ENCODE results near the gene TMEM87A.
A peak's percentile ranks its signal among the peaks of the same experiment; 100 is the strongest.
"Not testable (repeated sequence)": the region's sequence is repeated elsewhere in the genome, so short reads cannot be mapped to it uniquely, and the experiment has no call there.

TMEM87A gene

GRCh38 chr15:42232606-42233005 is 40.6 kb downstream of the TMEM87A start:
- no peak overlapping the region for H3K4me3 ChIP-seq (ENCODE audit: low read length)
- no peak for TF ChIP-seq ZNF274 (IDR thresholded peaks at IDR 0.05; ENCODE audit: low read depth, low read length)

DNA sequence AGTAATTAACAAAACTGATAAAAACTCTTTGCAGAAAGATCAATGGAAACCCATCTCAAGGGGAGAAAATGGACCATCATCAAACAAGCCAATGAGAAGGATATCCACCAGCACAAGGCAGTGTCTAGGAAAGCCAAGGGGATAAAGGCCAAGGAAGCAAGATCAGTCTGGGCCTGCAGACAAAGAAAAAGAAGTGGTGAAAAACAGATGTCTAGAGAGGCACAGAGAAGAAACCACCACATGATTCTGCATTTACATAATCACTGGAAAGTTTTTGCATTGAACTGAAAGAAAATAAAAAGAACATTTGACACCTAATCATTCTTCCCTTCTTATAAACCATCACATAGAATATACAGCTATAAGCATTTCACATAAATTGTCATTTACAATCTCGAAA is 42.1 kb downstream of the TMEM87A start:
- no peak for TF ChIP-seq ZNF274 (IDR thresholded peaks at IDR 0.05; ENCODE audit: low read depth, low read length)
- no peak overlapping the region for H3K4me3 ChIP-seq (ENCODE audit: low read length)

- H3K4me3 ChIP-seq (ENCODE audit: low read length) = not testable (repeated sequence)
These were observed 44.3 kb downstream of the TMEM87A start for GRCh38 chr15:42228981-42229380.

- TF ChIP-seq ZNF274 (IDR thresholded peaks at IDR 0.05; ENCODE audit: low read depth, low read length) = no peak
- no peak overlapping the region for H3K4me3 ChIP-seq (ENCODE audit: low read length)
These were observed 45.2 kb downstream of the TMEM87A start for GRCh38 chr15:42228036-42228435.

DNA sequence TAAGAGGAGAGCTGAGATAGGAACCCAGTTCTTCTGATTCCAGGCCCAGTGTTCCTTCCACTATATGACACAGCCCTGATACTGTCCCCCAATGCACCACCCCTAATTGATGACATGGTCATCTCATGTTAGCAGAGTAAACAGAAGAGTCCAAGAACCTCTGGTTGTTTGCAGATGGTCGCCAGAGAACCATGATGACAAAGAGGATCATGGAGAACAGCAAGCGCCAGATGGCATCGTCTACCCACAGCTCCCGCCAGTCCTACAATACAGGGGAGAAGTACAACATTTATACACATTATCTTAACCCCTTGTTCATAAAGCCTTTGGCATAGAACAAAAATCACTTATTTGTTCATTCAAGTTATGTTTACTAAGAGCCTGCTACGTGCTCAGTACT is 46.6 kb downstream of the TMEM87A start:
- no peak for TF ChIP-seq ZNF274 (IDR thresholded peaks at IDR 0.05; ENCODE audit: low read depth, low read length)
- no peak overlapping the region for H3K4me3 ChIP-seq (ENCODE audit: low read length)

GRCh38 chr15:42220216-42220615 is 53.0 kb downstream of the TMEM87A start:
- no peak for TF ChIP-seq ZNF274 (IDR thresholded peaks at IDR 0.05; ENCODE audit: low read depth, low read length)
- H3K4me3 ChIP-seq (ENCODE audit: low read length) = no peak overlapping the region

- H3K4me3 ChIP-seq (ENCODE audit: low read length) = no peak overlapping the region
These were observed 54.2 kb downstream of the TMEM87A start for GRCh38 chr15:42218953-42219592.

DNA sequence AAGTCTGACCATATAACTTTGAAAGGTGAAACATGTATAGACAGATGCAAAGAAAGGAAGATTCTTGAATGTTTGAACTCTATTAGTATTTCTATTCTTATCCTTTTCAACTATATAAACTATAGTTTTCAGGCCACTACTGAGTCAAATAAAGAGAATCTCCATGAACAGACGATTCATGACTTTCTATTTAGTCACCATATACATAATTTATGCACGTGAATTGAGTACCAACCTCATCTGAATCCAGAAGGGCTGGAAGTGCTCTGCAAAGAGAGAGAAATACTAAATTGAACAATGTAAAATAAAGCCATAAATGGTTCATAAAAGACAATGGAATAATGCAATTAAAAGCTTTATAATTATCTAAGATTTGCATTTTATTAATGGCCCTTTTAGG is 55.7 kb downstream of the TMEM87A start:
- no peak for TF ChIP-seq ZNF274 (IDR thresholded peaks at IDR 0.05; ENCODE audit: low read depth, low read length)

More at GRCh38 chr15:42218953-42219592, 54.2 kb downstream of the TMEM87A start:
- TF ChIP-seq ZNF274 (IDR thresholded peaks at IDR 0.05; ENCODE audit: low read depth, low read length) = no peak

GRCh38 chr15:42215913-42216829 is 57.1 kb downstream of the TMEM87A start:
- no peak overlapping the region for H3K4me3 ChIP-seq (ENCODE audit: low read length)
- no peak for TF ChIP-seq ZNF274 (IDR thresholded peaks at IDR 0.05; ENCODE audit: low read depth, low read length)

More for the DNA sequence above, 55.7 kb downstream of the TMEM87A start:
- no peak overlapping the region for H3K4me3 ChIP-seq (ENCODE audit: low read length)

- TF ChIP-seq ZNF274 (IDR thresholded peaks at IDR 0.05; ENCODE audit: low read depth, low read length) = no peak
- no peak overlapping the region for H3K4me3 ChIP-seq (ENCODE audit: low read length)
These were observed 58.6 kb downstream of the TMEM87A start for GRCh38 chr15:42214600-42214999.

- no peak overlapping the region for H3K4me3 ChIP-seq (ENCODE audit: low read length)
- TF ChIP-seq ZNF274 (IDR thresholded peaks at IDR 0.05; ENCODE audit: low read depth, low read length) = no peak
These were observed 59.7 kb downstream of the TMEM87A start for GRCh38 chr15:42213511-42213910.

DNA sequence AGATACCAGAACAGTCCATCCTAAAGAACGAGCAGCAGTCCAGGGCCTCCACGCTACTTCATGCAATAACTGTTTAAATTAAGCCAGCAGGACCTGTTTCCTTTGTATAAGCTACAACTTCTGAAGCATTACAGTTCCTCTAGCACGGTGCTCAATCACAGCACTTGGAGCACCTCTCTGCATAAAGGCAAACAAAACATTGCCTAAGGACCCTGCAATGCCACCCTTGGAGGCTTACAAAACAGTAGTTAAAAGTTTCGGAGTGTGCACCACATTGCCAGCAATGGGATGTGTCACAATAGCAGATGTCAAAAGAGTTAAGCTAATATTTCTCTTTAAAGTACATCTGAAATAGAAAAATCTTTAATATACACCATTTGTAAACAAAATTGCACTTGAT is 62.5 kb downstream of the TMEM87A start:
- no peak overlapping the region for H3K4me3 ChIP-seq (ENCODE audit: low read length)
- no peak for TF ChIP-seq ZNF274 (IDR thresholded peaks at IDR 0.05; ENCODE audit: low read depth, low read length)

GRCh38 chr15:42207674-42208579 is 65.3 kb downstream of the TMEM87A start, which contains the start of gene VPS39:
VPS39 (minus strand) TSS chr15:42208304; CDS start chr15:42208153, 151 bp downstream.
- TF ChIP-seq ZNF274 (IDR thresholded peaks at IDR 0.05; ENCODE audit: low read depth, low read length) = no peak
- peak within 1 kb of the TSS; percentile 89 for H3K4me3 ChIP-seq (ENCODE audit: low read length)

GRCh38 chr15:42206406-42206805 is 66.8 kb downstream of the TMEM87A start:
- TF ChIP-seq ZNF274 (IDR thresholded peaks at IDR 0.05; ENCODE audit: low read depth, low read length) = no peak
- H3K4me3 ChIP-seq (ENCODE audit: low read length) = no peak overlapping the region

Data from GM08714 (cell line).